IPS DF 6.9 (cell line): ENCODE data around the gene RSPO3.
A peak's percentile ranks its signal among the peaks of the same experiment; 100 is the strongest.

Experiments used
- DNase-seq: peaks from one replicate; pipeline ENCODE4 v3.0.0-alpha.2; 2013; ENCODE audit warnings: low read depth, low spot score
- H3K27ac ChIP-seq: one replicate; pipeline ENCODE4 v1.5.1; 2013; ENCODE audit warnings: low read length, control low read depth
- H3K27me3 ChIP-seq: 2 replicates; pipeline ENCODE4 v1.6.1; 2013; ENCODE audit warnings: mild to moderate bottlenecking, low read length; ENCODE audit not compliant: control insufficient read depth, insufficient read depth
- H3K36me3 ChIP-seq: 2 replicates; pipeline ENCODE4 v1.6.1; 2013; ENCODE audit warnings: low read length; ENCODE audit not compliant: control insufficient read depth, insufficient read depth
- H3K4me1 ChIP-seq: 2 replicates; pipeline ENCODE4 v1.6.1; 2013; ENCODE audit warnings: low read length; ENCODE audit not compliant: control insufficient read depth, insufficient read depth
- H3K4me3 ChIP-seq: 2 replicates; pipeline ENCODE4 v1.5.1; 2013; ENCODE audit warnings: mild to moderate bottlenecking, low read length
- H3K9me3 ChIP-seq: 2 replicates; pipeline ENCODE4 v1.6.1; 2013; ENCODE audit warnings: low read length, inconsistent platforms; ENCODE audit not compliant: control insufficient read depth, insufficient read depth
- WGBS: extraction: QIAGEN DNeasy Blood & Tissue Kit; methylation state at CpG from one replicate; pipeline ENCODE4 v1.1.7; 2013; ENCODE audit warnings: mixed read lengths, missing lambda C conversion rate; ENCODE audit not compliant: insufficient read length, insufficient coverage; 5-methylcytosine and 5-hydroxymethylcytosine counted together

RSPO3 gene

DNA sequence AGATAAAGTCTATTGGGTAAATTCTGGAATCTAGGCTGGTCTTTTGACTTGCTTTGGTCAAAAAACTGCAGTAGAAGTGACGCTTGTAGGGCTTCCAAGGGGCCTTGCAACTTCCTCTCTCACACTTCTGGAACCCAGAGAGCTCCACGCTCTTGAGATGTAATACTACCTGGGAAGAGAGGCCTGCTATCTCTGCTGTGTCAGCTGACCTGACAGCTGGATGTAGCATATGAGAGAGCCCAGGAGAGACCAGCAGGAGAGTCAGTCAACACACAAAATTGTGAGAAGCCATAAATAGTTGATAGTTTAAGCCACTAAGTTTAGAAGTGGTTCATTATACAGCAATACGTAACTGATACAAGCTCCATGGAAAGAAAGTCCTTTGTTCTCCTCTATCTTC is 7.8 kb upstream of the RSPO3 start:
- no peak for DNase-seq
- H3K27ac ChIP-seq: no peak overlapping the region
- no peaks in the 10 kb centered on the region for H3K36me3 ChIP-seq
- H3K27me3 ChIP-seq: no peaks in the 10 kb centered on the region; the same call in 1 of the 2 replicates
- H3K4me1 ChIP-seq: no peaks in the 10 kb centered on the region
- no peaks in the 10 kb centered on the region for H3K9me3 ChIP-seq
- WGBS: no CpG with 5 or more reads among the region's 3 CpGs
- H3K4me3 ChIP-seq: no peak overlapping the region

DNA sequence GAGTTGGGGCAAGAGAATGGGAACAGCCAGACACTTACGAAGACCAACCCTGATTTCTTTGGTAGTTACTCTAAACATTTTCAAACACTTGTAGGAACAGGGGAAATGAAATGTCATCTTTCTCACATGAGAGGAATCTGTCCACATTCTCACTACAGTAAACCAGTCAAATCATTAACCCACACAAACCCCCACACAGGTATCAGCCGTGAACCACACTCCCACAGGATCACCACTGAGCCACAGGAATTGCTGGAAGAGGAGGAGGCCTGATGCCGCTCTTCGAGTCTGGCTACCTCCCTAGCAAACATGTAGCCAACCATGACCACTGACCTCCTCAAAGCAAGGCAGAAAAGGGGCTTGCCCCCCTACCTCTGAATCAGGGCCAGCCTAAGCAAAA is 6.9 kb upstream of the RSPO3 start:
- H3K4me3 ChIP-seq: no peak overlapping the region
- no CpG with 5 or more reads among the region's 4 CpGs for WGBS
- H3K36me3 ChIP-seq: no peaks in the 10 kb centered on the region
- H3K9me3 ChIP-seq: no peaks in the 10 kb centered on the region
- no peaks in the 10 kb centered on the region for H3K4me1 ChIP-seq
- H3K27me3 ChIP-seq: no peaks in the 10 kb centered on the region; the same call in 1 of the 2 replicates
- no peak overlapping the region for H3K27ac ChIP-seq
- no peak for DNase-seq

DNA sequence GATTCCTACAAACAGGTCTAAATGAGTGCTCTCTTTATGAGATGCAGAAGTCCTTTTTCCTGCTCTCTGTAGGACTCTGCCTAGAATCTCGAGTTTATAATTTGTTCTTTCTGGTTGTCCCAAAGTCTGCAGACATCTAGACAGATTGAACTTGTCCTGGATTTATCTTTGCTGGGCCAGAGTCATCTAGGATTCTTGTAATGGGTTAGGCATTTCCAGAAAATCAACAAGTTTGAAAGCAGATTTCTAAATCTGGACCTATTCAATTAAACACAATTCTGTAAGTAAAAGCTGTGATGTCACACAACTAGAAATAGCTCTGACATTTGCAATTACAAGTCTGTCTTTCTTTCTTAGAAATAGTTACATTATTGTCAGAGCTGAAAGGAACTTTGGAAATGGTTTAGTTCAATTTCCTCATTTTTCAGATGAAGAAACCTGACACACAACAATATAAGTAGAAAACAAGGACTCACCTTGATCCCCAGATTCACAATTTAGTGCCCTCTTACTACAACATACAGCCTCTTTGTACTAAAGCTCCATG is 4.2 kb upstream of the RSPO3 start:
- no peaks in the 10 kb centered on the region for H3K4me1 ChIP-seq
- H3K27ac ChIP-seq: no peak overlapping the region
- H3K36me3 ChIP-seq: no peaks in the 10 kb centered on the region
- no CpG with 5 or more reads among the region's 1 CpG for WGBS
- peaks cover 11% of the 10 kb centered on the region for H3K27me3 ChIP-seq
- no peak overlapping the region for H3K4me3 ChIP-seq
- no peaks in the 10 kb centered on the region for H3K9me3 ChIP-seq
- DNase-seq: no peak

DNA sequence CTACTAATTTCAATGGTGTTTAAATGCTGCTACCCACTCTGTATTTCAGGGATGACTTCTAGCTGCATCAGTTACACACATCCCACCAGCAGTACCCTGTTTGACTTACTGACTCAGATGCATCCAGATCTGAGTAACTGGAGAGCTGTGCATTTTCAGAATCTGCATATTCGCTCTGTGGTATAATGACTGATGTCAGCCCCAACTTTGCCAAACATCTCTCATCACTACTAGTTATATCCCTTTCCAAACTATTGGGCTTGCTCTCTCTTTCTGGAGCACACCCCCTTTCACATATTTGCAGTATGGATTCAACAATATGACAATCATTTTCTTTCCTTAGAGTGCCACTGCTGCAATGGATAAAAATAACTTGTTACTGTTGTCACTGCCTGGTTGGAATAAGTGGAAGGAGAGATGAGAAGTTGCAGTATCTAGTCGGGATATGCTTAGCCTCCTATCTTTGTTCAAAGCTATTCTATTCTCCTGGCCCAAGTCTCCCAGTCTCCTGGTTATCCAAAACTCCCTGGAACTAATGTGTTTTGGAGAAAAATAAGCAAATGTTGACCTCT is 3.3 kb upstream of the RSPO3 start:
- Histone ChIP-seq H3K4me3 (no peak overlapping the region), H3K9me3 (no peaks in the 10 kb centered on the region), H3K36me3 (no peaks in the 10 kb centered on the region), H3K27me3 (peaks cover 19% of the 10 kb centered on the region), H3K27ac (no peak overlapping the region), H3K4me1 (no peaks in the 10 kb centered on the region)
- no peak for DNase-seq
- no CpG with 5 or more reads among the region's 2 CpGs for WGBS

DNA sequence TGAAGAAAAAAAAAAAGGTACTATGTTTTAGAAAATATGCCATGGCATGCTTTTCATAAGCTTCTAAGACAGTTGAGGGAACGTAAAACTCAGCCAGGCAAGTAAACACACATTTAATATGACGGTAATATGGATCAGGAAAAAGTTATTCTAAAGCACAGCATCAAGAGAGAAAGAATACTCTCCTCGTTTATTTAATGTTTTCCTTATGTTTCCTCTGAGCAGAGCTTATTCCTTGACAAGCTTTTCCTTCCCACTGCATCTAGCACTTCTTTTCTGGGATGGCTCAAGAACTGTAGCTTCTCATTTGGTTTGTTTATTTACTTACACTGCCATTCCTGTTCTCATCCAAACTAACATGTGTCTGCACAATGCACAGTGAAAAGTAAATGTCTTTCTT is 2.7 kb upstream of the RSPO3 start:
- DNase-seq: no peak
- Histone ChIP-seq H3K4me3 (no peak overlapping the region), H3K36me3 (no peaks in the 10 kb centered on the region), H3K4me1 (no peaks in the 10 kb centered on the region; the same call in 1 of the 2 replicates), H3K27me3 (peaks cover 25% of the 10 kb centered on the region), H3K27ac (no peak overlapping the region), H3K9me3 (no peaks in the 10 kb centered on the region)
- WGBS: no CpG with 5 or more reads among the region's 3 CpGs

DNA sequence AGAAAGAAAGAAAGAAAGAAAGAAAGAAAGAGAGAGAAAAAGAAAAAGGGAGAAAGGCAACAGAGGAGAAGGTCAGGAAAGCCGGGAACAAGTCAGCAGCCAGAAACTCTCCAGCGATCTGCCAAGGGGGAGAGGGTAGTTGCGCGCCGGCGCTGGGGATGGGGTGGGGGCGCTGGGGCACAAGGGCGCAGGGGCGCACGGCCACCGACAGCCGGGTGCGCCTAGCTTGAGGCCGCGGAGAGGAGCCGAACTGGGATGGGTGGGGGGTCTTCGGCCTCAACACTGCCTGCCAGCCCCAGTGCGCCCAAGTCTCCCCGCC is 533 bp upstream of the RSPO3 start:
- H3K9me3 ChIP-seq: no peaks in the 10 kb centered on the region
- no peaks in the 10 kb centered on the region; the same call in 1 of the 2 replicates for H3K4me1 ChIP-seq
- peaks cover 31% of the 10 kb centered on the region for H3K27me3 ChIP-seq
- no peak overlapping the region for H3K27ac ChIP-seq
- H3K36me3 ChIP-seq: no peaks in the 10 kb centered on the region
- no CpG with 5 or more reads among the region's 19 CpGs for WGBS
- DNase-seq: no peak
- H3K4me3 ChIP-seq: peak overlapping the region; percentile 46; the same call in 1 of the 2 replicates

DNA sequence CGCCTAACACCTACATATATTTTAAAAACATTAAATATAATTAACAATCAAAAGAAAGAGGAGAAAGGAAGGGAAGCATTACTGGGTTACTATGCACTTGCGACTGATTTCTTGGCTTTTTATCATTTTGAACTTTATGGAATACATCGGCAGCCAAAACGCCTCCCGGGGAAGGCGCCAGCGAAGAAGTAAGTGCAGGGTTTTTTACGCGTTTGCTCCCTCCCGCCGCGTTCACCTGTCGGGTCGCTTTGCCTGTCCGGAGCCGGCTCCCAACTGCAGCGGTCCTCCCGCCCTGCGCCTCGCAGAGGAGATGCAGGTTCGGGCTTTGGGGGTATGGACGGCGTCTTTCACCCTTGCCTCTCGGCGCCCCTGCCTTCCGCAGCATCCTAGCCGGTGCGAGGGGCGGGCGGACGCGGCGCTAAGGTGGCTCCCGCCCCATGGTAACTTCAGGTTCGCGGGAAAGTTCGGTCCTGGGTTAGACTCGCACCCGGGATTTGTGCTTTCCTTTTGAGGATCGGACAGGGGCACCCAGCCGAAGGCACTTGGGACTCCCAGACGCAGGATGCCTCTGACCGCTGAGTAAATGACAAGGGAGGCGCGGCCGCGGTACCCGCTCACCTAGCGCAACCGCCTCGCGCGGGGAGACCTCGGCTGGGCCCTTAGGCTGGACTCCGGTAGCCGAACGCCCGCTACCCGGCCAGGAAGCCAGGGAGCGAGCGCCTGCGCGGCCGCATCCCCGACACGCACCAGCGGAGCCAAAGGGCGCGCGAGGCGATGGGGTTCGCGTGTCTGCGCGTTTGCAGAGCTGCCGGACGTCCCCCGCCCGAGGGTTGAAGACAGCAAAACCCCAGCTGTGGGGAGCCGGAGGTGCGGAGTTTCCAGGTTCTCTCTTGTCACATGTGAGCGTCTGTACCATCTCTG is 891 bp downstream of the RSPO3 start:
- no peaks in the 10 kb centered on the region for H3K9me3 ChIP-seq
- peaks cover 31% of the 10 kb centered on the region for H3K27me3 ChIP-seq
- no CpG with 5 or more reads among the region's 82 CpGs for WGBS
- H3K4me3 ChIP-seq: peak overlapping the region; percentile 46; the same call in 1 of the 2 replicates
- no peaks in the 10 kb centered on the region; the same call in 1 of the 2 replicates for H3K4me1 ChIP-seq
- no peaks in the 10 kb centered on the region for H3K36me3 ChIP-seq
- DNase-seq: no peak
- H3K27ac ChIP-seq: no peak overlapping the region

DNA sequence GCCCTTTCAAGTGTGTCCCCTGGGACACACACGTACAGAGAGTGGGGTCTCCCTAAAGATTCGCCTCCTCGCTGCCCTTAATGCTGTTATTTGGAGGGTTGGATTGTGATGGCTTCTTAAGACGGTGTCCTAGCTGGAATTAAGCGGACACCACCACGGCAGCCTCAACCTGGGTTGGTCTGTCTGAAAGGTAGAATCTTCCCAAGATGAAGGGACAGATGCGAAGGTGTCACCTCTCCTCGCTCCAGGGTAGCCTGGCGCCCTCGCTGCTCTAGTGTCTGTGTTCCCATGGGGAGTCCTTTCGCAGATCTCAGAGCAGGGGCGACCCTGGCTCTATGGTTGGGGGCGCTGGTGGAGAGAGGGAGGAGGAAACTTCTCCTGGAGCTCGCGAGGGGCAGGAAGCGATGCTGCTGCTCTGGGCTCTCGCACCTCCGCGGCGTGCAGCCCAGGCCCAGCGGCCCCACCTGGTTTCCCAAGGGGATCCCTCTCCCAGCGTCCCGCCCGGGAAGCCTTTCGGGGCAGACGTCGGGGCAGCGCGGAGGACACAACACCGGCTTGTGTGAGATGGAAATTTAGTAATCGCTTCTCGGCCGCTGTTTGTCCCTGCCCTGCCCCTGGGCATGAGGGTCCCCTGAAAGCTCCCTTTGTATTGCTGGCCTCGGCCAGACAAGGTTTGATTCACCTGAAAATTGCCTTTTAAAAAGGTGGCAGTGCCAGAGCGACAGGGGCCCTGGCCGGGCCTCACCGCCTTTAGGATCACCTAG is 1.7 kb downstream of the RSPO3 start:
- H3K36me3 ChIP-seq: no peaks in the 10 kb centered on the region
- H3K9me3 ChIP-seq: no peaks in the 10 kb centered on the region
- no peak for DNase-seq
- WGBS: no CpG with 5 or more reads among the region's 37 CpGs
- H3K27me3 ChIP-seq: peaks cover 31% of the 10 kb centered on the region
- H3K27ac ChIP-seq: no peak overlapping the region
- H3K4me1 ChIP-seq: no peaks in the 10 kb centered on the region; the same call in 1 of the 2 replicates
- H3K4me3 ChIP-seq: peak overlapping the region; percentile 46; the same call in 1 of the 2 replicates

DNA sequence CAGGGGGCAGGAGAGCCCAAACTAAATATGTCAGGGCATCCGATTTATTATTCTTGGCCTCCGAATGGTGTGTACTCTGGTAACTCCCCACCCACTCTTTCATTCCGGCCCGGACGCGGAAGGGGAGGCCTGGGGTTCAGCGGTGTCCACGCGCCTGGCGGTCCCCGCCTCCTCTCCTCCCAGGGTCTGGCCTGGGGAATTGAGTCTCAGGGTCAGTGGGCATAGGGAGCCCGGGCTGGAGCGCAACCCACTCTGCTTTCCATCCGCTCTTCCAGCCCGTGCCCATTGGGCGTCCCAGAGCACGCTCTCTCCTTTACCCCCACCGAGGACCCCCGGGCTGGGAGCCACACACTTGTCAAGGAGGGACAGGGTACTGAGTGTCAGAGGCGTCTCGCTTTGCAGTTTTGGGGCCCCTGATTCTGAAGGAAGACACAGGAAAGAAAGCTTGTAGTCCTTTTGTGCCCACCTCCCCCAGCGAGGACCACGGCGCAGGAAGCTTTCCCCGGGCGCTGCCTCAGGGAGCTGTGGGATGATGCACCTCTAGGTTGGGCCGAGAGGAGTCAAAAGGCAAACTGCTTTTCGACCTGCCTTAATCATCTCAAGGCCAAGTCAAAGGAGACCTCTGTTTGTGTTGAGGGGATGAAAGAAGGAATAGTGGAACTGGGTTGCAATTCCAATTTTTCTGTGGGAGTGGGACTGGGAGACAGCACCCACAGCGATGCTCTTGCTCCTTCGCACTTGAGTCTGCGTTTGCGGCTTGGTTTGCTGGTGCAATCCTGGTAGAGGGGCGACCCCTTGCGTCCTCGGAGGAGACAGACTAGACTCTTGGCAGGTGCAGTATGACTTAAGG is 2.5 kb downstream of the RSPO3 start:
- H3K27me3 ChIP-seq: peaks cover 31% of the 10 kb centered on the region
- H3K36me3 ChIP-seq: no peaks in the 10 kb centered on the region
- H3K9me3 ChIP-seq: no peaks in the 10 kb centered on the region
- no CpG with 5 or more reads among the region's 35 CpGs for WGBS
- no peak for DNase-seq
- 0 out of 2 replicates have a peak overlapping the region, but pooled peaks have one; percentile 3 for H3K4me3 ChIP-seq
- H3K27ac ChIP-seq: no peak overlapping the region
- H3K4me1 ChIP-seq: no peaks in the 10 kb centered on the region; the same call in 1 of the 2 replicates
